HG03135 (cell line): Measurements from ENCODE around the gene CD38.
"Not testable (repeated sequence)": the region's sequence is repeated elsewhere in the genome, so short reads cannot be mapped to it uniquely, and the experiment has no call there.

Experiments used
- ATAC-seq: cut with Tn5 transposase; IDR thresholded peaks from one replicate; pipeline ENCODE4 v1.9.1; 2021; ENCODE audit warnings: mild to moderate bottlenecking, moderate library complexity; ENCODE audit not compliant: unreplicated experiment

Gene CD38

GRCh38 chr4:15778289-15779241 lies at the start of gene CD38:
TSS of gene CD38 (plus strand) at chr4:15778328. CDS start at chr4:15778415, 87 bp downstream.
- peak; percentile 73 for ATAC-seq

GRCh38 chr4:15729910-15730533 lies 48.1 kb upstream of the CD38 start:
- ATAC-seq: no peak

GRCh38 chr4:15733061-15733460 lies 45.1 kb upstream of the CD38 start:
- not testable (repeated sequence) for ATAC-seq

GRCh38 chr4:15735536-15735935 lies 42.6 kb upstream of the CD38 start:
- ATAC-seq: no peak

GRCh38 chr4:15736514-15737050 lies 41.5 kb upstream of the CD38 start:
- ATAC-seq: no peak

- ATAC-seq: no peak
Observed at GRCh38 chr4:15737255-15737654, 40.9 kb upstream of the CD38 start.

GRCh38 chr4:15738877-15739276 lies 39.3 kb upstream of the CD38 start:
- no peak for ATAC-seq

- ATAC-seq: no peak
Observed at GRCh38 chr4:15740764-15741404, 37.2 kb upstream of the CD38 start.

GRCh38 chr4:15742083-15742582 lies 36.0 kb upstream of the CD38 start:
- ATAC-seq: no peak

GRCh38 chr4:15742637-15743036 lies 35.5 kb upstream of the CD38 start:
- ATAC-seq: no peak

- ATAC-seq: no peak
Observed at GRCh38 chr4:15744016-15744545, 34.0 kb upstream of the CD38 start.

GRCh38 chr4:15746110-15746509 lies 32.0 kb upstream of the CD38 start:
- no peak for ATAC-seq

GRCh38 chr4:15749001-15749400 lies 29.1 kb upstream of the CD38 start:
- no peak for ATAC-seq

GRCh38 chr4:15751153-15751552 lies 27.0 kb upstream of the CD38 start:
- ATAC-seq: no peak

GRCh38 chr4:15753081-15753480 lies 25.0 kb upstream of the CD38 start:
- ATAC-seq: no peak

- ATAC-seq: no peak
Observed at GRCh38 chr4:15753786-15754185, 24.3 kb upstream of the CD38 start.

GRCh38 chr4:15754323-15754722 lies 23.8 kb upstream of the CD38 start:
- ATAC-seq: no peak

- ATAC-seq: peak; percentile 11
Observed at GRCh38 chr4:15755321-15756155, 22.6 kb upstream of the CD38 start.

GRCh38 chr4:15756361-15756861 lies 21.7 kb upstream of the CD38 start:
- ATAC-seq: peak; percentile 82

GRCh38 chr4:15757054-15757453 lies 21.1 kb upstream of the CD38 start:
- no peak for ATAC-seq
